ENCODE data around the gene PRAMEF27. TPM values are rescaled to one million over a fixed set of nuclear protein-coding genes. Genes with fewer than 3 reads are reported as not detected.
"Not testable (repeated sequence)": the region's sequence is repeated elsewhere in the genome, so short reads cannot be mapped to it uniquely, and the experiment has no call there.

Gene PRAMEF27
- not detected for polyA plus RNA-seq (ENCODE audit: insufficient read depth in 1 of 5, insufficient read length in 5 of 5, low replicate concordance in 1 of 5)
- long read RNA-seq, donor 1, result 0 reads
- long read RNA-seq, donor 2, result 0 reads
- long read RNA-seq, donor 3, result 0 reads
- long read RNA-seq, donor 4, result 0 reads
- long read RNA-seq, donor 5, result 0 reads
- long read RNA-seq, donor 6, result 0 reads
- long read RNA-seq, donor 7, result 0 reads
- long read RNA-seq, donor 8, result 0 reads

DNA sequence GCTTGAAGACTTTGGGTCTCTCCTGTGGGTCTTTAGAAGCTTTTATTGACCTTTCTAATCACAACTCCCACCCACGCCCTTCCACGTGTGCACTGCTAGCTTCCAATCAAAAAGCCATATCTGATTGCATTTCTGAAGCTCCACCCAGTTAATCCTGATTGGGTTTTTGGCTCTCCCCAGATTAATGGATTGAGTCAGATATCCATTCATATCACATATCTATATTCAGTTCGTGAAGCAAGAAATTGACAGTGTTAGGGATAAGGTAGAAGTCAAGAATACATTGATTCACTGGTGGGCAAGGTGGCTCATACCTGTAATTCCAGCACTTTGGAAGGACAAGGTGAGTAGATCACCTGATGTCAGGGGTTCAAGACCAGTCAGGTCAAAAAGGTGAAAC lies at the start of gene PRAMEF27:
Gene PRAMEF27, minus strand, starts transcription at position 101 of the 400 bp plus-strand sequence. CDS start 2,916 bp downstream, outside the sequence.
- not testable (repeated sequence) for DNase-seq

DNA sequence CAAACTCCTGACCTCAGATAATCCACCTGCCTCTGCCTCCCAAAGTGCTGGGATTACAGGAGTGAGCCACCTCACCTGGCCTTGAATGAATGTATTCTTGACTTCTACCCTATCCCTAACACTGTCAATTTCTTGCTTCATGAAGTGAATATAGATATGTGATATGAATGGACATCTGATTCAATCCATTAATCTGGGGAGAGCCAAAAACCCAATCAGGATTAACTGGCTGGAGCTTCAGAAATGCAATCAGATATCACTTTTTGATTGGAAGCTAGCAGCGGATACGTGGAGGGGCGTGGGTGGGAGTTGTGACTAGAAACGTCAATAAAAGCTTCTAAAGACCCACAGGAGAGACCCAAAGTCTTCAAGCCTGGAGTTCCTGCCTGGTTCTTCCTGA lies 14.1 kb upstream of the PRAMEF27 start, which contains the start of gene PRAMEF25:
Gene PRAMEF25, plus strand, starts transcription at position 301 of the 400 bp plus-strand sequence. CDS start 2,920 bp downstream, outside the sequence.
- DNase-seq, result not testable (repeated sequence)

DNA sequence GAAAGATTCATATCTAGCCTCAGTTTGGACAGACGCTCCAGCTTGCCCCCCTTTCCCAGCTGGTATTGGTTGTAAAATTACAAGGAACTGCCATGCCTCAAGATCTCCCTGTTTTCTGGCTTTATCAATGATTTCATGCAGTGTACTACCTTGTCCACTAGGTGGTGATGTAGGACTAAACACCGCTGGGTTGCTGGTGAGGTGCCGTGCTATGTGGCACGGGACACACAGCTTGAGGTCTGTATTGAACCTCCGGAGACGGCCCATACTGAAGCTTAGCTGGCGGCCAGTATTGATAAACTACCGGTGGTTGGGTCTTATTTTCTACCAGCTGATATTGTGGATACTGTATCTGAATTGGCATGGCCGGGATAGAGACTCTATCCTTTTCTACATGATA lies 36.5 kb downstream of the PRAMEF27 start:
- DNase-seq, result not testable (repeated sequence)

DNA sequence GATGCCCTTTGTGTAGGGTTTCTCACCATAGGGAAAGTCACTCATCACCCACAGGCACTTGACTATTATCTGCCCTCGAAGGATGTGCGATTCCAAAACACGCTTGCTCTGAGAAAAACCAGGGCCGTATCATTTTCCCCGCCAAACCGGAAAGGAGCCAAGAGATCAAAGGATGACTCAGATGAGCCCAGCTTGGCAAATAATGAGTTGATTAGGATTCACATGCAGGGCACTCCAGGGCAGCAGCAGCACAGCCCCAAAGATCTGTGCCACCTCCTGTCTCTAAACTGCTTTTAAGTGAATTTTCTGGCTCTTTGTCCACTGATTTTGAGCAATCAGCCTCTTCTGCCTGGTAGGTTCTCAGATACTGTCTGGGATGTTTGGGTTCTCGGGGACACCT lies 44.4 kb downstream of the PRAMEF27 start:
- not testable (repeated sequence) for DNase-seq

DNA sequence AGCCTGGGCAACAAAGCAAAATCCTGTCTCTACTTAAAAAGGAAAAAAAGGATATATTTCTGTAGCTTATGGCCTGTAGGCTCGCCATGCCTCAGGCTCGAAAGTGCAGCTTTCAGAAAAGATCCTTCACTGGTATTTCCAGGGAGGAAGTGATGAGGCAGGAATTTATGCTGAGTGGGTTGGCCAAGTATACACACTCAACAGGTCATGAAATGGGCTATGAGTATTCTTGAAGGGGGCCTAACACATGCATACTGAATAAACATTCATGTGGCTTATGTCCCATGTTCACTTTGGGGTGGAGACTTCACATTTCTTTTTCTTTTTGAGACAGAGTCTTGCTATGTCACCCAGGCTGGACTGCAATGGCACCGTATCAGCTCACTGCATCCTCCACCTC lies 47.0 kb downstream of the PRAMEF27 start:
- DNase-seq, result not testable (repeated sequence)

DNA sequence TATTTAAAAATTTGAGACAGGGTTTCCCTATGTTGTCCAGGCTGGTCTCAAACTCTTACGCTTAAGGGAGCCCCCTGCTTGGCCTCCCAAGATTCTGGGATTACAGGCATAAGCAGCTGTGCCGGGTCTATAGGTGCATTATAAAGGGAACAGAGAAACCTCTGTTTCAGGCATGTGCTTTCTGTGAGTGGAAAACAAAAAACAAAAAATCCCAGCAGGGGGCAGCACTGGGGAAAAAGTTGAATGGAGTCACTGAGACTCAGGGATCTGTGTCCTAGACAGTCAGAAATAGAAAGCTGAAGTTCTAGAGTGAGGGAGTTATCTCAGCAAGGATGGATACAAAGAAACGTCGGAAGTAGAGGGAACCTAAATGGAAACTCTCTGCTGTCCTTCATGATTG lies 50.6 kb downstream of the PRAMEF27 start:
- not testable (repeated sequence) for DNase-seq

Other genes with a start within 250 kb of the PRAMEF27 start
- gene PRAMEF11, start 225.2 kb downstream of the PRAMEF27 start, polyA plus RNA-seq (ENCODE audit: insufficient read depth in 1 of 5, insufficient read length in 5 of 5, low replicate concordance in 1 of 5), result not detected
- gene HNRNPCL1, start 207.9 kb downstream of the PRAMEF27 start, polyA plus RNA-seq (ENCODE audit: insufficient read depth in 1 of 5, insufficient read length in 5 of 5, low replicate concordance in 1 of 5), result under 1 TPM in 3 of 5 donors, not detected in 2; 0.15 to 0.28 (median 0.23) TPM
- gene PRAMEF2, start 199.5 kb downstream of the PRAMEF27 start, polyA plus RNA-seq (ENCODE audit: insufficient read depth in 1 of 5, insufficient read length in 5 of 5, low replicate concordance in 1 of 5), result not detected
- gene PRAMEF4, start 170.4 kb downstream of the PRAMEF27 start, polyA plus RNA-seq (ENCODE audit: insufficient read depth in 1 of 5, insufficient read length in 5 of 5, low replicate concordance in 1 of 5), result not detected
- gene PRAMEF10, start 158.3 kb downstream of the PRAMEF27 start, polyA plus RNA-seq (ENCODE audit: insufficient read depth in 1 of 5, insufficient read length in 5 of 5, low replicate concordance in 1 of 5), result not detected
- gene PRAMEF7, start 140.0 kb downstream of the PRAMEF27 start, polyA plus RNA-seq (ENCODE audit: insufficient read depth in 1 of 5, insufficient read length in 5 of 5, low replicate concordance in 1 of 5), result not detected
- gene PRAMEF6, start 109.0 kb downstream of the PRAMEF27 start, polyA plus RNA-seq (ENCODE audit: insufficient read depth in 1 of 5, insufficient read length in 5 of 5, low replicate concordance in 1 of 5), result not detected
- not detected for gene HNRNPCL3, start 4.2 kb upstream of the PRAMEF27 start, polyA plus RNA-seq (ENCODE audit: insufficient read depth in 1 of 5, insufficient read length in 5 of 5, low replicate concordance in 1 of 5)
- gene PRAMEF25, start 14.2 kb upstream of the PRAMEF27 start, polyA plus RNA-seq (ENCODE audit: insufficient read depth in 1 of 5, insufficient read length in 5 of 5, low replicate concordance in 1 of 5), result not detected
- under 1 TPM in 4 of 5 donors, not detected in 1; 0.16 to 0.26 (median 0.23) TPM for gene HNRNPCL2, start 60.3 kb upstream of the PRAMEF27 start, polyA plus RNA-seq (ENCODE audit: insufficient read depth in 1 of 5, insufficient read length in 5 of 5, low replicate concordance in 1 of 5)
- not detected for gene PRAMEF26, start 99.4 kb upstream of the PRAMEF27 start, polyA plus RNA-seq (ENCODE audit: insufficient read depth in 1 of 5, insufficient read length in 5 of 5, low replicate concordance in 1 of 5)
- gene HNRNPCL4, start 109.1 kb upstream of the PRAMEF27 start, polyA plus RNA-seq (ENCODE audit: insufficient read depth in 1 of 5, insufficient read length in 5 of 5, low replicate concordance in 1 of 5), result under 1 TPM in 2 of 5 donors, not detected in 3; 0.28 to 0.38 TPM
- gene PRAMEF9, start 115.3 kb upstream of the PRAMEF27 start, polyA plus RNA-seq (ENCODE audit: insufficient read depth in 1 of 5, insufficient read length in 5 of 5, low replicate concordance in 1 of 5), result not detected
- gene PRAMEF13, start 144.8 kb upstream of the PRAMEF27 start, polyA plus RNA-seq (ENCODE audit: insufficient read depth in 1 of 5, insufficient read length in 5 of 5, low replicate concordance in 1 of 5), result not detected
- gene PRAMEF18, start 169.6 kb upstream of the PRAMEF27 start, polyA plus RNA-seq (ENCODE audit: insufficient read depth in 1 of 5, insufficient read length in 5 of 5, low replicate concordance in 1 of 5), result not detected
- gene PRAMEF5, start 197.6 kb upstream of the PRAMEF27 start, polyA plus RNA-seq (ENCODE audit: insufficient read depth in 1 of 5, insufficient read length in 5 of 5, low replicate concordance in 1 of 5), result not detected
- not detected for gene PRAMEF8, start 228.6 kb upstream of the PRAMEF27 start, polyA plus RNA-seq (ENCODE audit: insufficient read depth in 1 of 5, insufficient read length in 5 of 5, low replicate concordance in 1 of 5)
- gene PRAMEF33, start 247.0 kb upstream of the PRAMEF27 start, polyA plus RNA-seq (ENCODE audit: insufficient read depth in 1 of 5, insufficient read length in 5 of 5, low replicate concordance in 1 of 5), result not detected

Data from right lung (tissue), 10 donors.